DND-41 (cell line): ENCODE measurements around the gene ITM2C.

Experiments
- EZH2 ChIP-seq: IDR thresholded peaks from 3 replicates; pipeline ENCODE4 v1.6.1; 2012; ENCODE audit warnings: borderline replicate concordance, low read depth, mild to moderate bottlenecking, moderate library complexity, low read length, inconsistent platforms; ENCODE audit not compliant: severe bottlenecking
- TF ChIP-seq, protein P1 (sequence below): IDR thresholded peaks from 2 replicates; pipeline ENCODE4 v1.5.1; 2012; ENCODE audit warnings: borderline replicate concordance, low read length, moderate library complexity, mild to moderate bottlenecking; ENCODE audit not compliant: poor library complexity, severe bottlenecking; ENCODE audit errors: extremely low read depth

DNA sequence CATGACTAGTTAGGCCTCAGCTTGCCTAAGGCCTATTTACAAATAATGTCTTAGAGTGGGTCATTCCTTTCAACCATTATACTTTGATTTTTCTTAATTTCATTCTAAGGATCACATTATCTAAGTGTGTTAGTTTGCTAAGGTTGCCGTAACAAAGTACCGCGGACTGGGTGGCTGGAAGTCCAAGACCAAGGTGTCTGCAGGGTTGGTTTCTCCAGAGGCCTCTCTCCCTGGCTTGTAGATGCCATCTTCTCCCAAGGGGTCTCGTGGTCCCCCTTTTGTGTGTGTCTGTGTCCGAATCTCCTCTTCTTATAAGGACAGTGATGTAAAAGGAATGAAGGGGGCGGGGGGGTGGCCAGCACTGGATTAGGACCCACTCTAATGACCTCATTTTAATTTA lies 18.4 kb upstream of the ITM2C start:
- TF ChIP-seq, protein P1, sequence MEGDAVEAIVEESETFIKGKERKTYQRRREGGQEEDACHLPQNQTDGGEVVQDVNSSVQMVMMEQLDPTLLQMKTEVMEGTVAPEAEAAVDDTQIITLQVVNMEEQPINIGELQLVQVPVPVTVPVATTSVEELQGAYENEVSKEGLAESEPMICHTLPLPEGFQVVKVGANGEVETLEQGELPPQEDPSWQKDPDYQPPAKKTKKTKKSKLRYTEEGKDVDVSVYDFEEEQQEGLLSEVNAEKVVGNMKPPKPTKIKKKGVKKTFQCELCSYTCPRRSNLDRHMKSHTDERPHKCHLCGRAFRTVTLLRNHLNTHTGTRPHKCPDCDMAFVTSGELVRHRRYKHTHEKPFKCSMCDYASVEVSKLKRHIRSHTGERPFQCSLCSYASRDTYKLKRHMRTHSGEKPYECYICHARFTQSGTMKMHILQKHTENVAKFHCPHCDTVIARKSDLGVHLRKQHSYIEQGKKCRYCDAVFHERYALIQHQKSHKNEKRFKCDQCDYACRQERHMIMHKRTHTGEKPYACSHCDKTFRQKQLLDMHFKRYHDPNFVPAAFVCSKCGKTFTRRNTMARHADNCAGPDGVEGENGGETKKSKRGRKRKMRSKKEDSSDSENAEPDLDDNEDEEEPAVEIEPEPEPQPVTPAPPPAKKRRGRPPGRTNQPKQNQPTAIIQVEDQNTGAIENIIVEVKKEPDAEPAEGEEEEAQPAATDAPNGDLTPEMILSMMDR = no peak
- no peak for TF ChIP-seq EZH2
